C4-2B (cell line): ENCODE measurements around the gene NUP214.

ENCODE experiments used
- H3K27ac ChIP-seq: fragments of 450-650 bp; 2 replicates; pipeline ENCODE4 v1.5.1; 2017
- CTCF ChIP-seq: fragments of 450-650 bp; conservative IDR thresholded peaks from 2 replicates; pipeline ENCODE4 v1.5.1; 2017; ENCODE audit warnings: mild to moderate bottlenecking
- ZFX ChIP-seq: fragments of 450-650 bp; IDR thresholded peaks from 2 replicates; pipeline ENCODE4 v1.6.1; 2017

NUP214 gene

GRCh38 chr9:131273856-131274673 is 148.7 kb downstream of the NUP214 start:
- peak overlapping the region; percentile 20 for H3K27ac ChIP-seq
- no peak for TF ChIP-seq CTCF
- no peak for TF ChIP-seq ZFX

GRCh38 chr9:131274674-131275331 is 149.4 kb downstream of the NUP214 start:
- TF ChIP-seq ZFX (no peak), CTCF (no peak)
- H3K27ac ChIP-seq, result no peak overlapping the region; the same call in 1 of the 2 replicates

GRCh38 chr9:131275332-131276093 is 150.1 kb downstream of the NUP214 start:
- TF ChIP-seq ZFX (no peak), CTCF (no peak)
- no peak overlapping the region for H3K27ac ChIP-seq

- peak within 1 kb of the TSS; percentile 46 for H3K27ac ChIP-seq
- TF ChIP-seq CTCF, result no peak
Observed at GRCh38 chr9:131276094-131276888, 150.9 kb downstream of the NUP214 start, which contains the start of gene FAM78A. Gene FAM78A, minus strand, starts transcription at chr9:131276510. Its CDS starts 331 bp downstream, at chr9:131276179.

GRCh38 chr9:131276891-131277286 is 151.5 kb downstream of the NUP214 start:
- TF ChIP-seq ZFX, result no peak
- TF ChIP-seq CTCF, result no peak
- no peak overlapping the region; the same call in 1 of the 2 replicates for H3K27ac ChIP-seq

GRCh38 chr9:131277287-131277909 is 152.0 kb downstream of the NUP214 start:
- TF ChIP-seq ZFX (no peak), CTCF (no peak)
- peak overlapping the region; percentile 46 for H3K27ac ChIP-seq
